GM19099 (cell line): Measurements from ENCODE around the gene C19orf73.
A peak's percentile ranks its signal among the peaks of the same experiment; 100 is the strongest.

Source experiments
- POLR2A ChIP-seq: IDR thresholded peaks from 3 replicates; pipeline ENCODE4 v1.6.1; 2011; ENCODE audit warnings: low read depth; ENCODE audit not compliant: insufficient read length; ENCODE audit errors: extremely low read depth

The C19orf73 gene, protein sequence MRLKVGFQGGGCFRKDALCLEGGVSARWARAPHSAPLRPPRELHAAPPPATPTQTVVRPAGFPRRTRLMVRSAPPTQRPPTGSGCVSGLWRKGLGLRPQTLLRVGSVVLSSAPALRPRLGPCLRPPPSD

DNA sequence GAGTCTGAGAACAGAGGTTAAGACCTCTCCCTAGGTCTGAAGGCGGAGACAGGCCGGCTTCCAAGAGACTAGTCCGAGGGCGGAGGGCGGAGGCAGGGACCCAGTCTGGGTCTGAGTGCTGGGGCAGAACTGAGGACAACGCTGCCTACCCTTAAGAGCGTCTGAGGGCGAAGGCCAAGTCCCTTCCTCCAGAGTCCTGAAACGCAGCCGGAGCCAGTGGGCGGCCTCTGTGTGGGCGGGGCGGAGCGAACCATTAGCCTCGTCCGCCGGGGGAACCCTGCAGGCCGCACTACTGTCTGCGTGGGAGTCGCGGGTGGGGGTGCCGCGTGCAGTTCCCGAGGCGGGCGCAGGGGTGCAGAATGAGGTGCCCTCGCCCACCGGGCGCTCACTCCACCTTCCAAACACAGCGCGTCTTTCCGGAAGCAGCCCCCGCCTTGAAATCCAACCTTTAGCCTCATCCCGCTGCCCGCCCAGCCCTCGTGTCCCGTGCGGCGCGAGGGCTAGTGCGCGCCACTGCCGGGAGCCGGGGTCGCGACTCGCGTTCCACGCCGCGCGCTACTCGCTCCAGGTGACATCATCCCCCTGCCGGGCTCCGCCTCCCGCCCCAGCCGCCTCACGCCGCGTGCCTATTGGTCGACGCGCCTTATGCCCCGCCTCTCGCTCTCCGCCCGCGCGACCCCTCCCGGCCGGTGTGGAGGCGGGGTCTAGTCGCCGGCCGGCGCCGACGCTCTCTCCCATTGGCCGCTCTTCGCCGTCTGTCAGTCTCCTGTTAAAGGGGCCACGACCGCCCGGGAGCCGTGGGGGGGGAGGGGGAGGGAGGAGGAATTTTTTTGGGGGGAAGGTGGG is at the start of gene C19orf73:
C19orf73 (minus strand) TSS at position 579 of the 846 bp plus-strand sequence; CDS start at position 458, 121 bp downstream.
- peak; percentile 73 for TF ChIP-seq POLR2A

DNA sequence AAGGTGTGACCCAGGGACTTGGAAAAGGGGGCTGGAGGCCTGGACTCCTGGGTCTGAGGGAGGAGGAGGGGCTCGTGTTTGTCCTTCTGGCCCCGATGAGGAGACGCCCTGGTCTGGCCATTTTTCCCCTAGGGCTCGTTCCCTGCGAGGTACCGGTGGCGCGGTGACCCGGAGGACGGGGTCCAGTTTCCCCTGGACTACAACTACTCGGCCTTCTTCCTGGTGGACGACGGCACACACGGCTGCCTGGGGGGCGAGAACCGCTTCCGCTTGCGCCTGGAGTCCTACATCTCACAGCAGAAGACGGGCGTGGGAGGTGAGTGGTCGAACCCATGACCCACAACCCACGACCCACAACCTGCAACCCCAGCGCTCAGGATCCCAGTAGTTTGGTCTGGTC is 49.5 kb upstream of the C19orf73 start:
- TF ChIP-seq POLR2A = no peak

DNA sequence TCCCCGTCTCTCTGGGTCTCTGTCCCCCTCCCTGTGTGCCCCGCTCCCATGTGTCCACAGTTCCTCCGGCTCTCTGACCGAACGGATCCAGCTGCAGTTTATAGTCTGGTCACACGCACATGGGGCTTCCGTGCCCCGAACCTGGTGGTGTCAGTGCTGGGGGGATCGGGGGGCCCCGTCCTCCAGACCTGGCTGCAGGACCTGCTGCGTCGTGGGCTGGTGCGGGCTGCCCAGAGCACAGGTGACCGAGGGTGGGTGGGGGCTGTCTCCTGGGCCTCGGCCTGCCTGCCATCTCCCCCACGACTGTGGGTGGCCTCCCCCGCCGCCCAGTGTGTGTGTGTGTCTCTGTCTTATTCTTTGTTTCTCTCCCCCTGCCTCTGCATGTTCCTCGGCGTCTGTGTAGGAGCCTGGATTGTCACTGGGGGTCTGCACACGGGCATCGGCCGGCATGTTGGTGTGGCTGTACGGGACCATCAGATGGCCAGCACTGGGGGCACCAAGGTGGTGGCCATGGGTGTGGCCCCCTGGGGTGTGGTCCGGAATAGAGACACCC is 49.0 kb upstream of the C19orf73 start:
- no peak for TF ChIP-seq POLR2A

DNA sequence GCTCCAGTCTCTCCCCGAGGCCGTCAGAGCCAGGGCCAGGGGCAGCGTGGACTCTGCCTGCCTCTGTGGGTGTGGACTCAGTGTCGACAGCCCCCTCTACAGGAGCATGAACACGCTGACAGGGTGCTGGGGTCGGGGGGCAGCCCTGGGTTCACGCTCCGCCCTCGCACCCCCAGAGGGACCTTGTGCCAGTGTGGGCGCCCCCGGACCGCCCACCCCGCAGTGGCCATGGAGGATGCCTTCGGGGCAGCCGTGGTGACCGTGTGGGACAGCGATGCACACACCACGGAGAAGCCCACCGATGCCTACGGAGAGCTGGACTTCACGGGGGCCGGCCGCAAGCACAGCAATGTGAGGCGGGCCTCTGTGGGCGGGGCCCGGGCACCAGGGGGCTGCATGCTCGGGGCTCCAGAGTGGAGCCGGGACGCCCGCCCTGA is 46.9 kb upstream of the C19orf73 start:
- no peak for TF ChIP-seq POLR2A

DNA sequence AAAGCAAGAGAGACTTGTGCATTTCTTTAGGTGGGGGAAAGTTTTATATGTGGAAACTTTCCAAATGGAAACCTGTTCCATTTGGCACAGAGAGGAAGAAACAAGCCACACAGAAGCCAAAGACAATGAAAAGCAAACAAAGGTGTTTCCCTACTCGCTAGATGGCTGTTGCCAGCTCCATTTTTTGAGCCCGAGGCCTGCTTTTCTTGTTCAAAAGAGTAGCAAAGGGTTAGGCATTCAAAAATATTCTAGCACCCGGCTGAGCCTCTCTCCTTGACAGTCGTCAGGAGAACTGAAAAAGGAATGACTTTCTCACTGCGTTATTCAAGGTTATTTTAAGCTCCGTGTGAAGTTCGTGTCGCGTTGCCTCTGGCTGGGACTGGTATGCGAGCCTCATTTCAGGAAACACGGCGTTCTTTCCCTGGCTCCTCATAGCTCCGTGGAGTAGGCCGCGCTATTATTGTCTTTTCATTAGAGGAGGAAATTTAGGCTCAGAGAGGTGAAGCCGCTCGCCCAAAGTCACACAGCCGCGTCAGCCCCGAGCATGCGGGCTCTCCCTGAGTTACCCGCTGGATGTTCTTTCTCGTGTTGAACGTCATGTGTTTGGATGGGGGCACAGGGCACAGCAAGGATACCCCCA is 46.3 kb upstream of the C19orf73 start:
- no peak for TF ChIP-seq POLR2A

DNA sequence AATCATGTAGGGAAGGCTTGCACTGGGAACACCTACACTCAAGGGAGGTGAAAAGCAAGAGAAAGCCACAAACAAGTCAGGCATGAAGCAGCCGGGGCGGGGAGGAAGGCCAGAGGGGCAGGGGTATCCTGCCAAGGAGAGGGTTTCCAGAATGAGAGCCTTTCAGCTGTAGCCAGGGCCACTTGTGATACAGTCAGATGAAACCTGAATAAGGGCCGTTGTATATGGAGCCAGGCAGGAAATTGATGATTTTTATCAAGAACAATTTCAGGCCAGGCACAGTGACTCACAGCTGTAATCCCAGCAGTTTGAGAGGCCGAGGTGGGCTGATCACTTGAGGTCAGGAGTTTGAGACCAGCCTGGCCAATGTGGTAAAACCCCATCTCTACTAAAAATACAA is 43.0 kb upstream of the C19orf73 start:
- no peak for TF ChIP-seq POLR2A

DNA sequence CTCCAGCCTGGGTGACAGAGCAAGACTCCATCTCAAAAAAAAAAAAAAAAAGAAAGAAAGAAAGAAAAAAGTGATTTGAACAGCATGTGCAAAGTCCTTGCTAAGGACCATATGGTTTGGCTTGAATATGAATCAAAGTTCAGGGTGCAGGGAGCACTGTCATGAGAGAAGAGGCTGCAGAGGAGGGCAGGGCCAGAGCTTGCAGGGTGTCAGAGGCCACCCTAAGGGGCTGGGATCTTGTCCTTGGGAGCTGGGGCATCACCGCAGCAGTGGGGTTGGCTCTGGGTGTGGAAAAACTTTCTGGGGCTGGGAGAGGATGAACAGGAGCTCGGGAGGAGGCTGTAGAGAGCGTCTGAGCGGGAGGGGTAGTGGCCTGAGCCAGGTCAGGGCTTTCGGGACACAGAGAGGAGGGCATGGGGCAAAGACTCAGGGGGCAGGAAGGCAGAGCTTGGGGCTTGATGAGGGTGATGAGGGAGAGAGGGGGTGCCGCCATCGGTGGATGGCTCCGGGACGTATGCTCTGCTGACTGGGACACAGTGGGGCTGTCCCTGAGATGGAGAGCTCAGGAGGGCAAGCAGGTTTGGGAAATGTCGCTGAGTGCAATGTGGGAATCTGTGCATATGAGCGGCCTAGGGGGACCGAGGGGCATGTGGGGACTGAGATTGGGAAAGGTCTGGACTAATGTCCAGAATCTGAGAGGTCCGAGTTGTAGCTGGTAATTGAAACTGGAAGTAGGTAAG is 41.7 kb upstream of the C19orf73 start:
- TF ChIP-seq POLR2A = no peak

DNA sequence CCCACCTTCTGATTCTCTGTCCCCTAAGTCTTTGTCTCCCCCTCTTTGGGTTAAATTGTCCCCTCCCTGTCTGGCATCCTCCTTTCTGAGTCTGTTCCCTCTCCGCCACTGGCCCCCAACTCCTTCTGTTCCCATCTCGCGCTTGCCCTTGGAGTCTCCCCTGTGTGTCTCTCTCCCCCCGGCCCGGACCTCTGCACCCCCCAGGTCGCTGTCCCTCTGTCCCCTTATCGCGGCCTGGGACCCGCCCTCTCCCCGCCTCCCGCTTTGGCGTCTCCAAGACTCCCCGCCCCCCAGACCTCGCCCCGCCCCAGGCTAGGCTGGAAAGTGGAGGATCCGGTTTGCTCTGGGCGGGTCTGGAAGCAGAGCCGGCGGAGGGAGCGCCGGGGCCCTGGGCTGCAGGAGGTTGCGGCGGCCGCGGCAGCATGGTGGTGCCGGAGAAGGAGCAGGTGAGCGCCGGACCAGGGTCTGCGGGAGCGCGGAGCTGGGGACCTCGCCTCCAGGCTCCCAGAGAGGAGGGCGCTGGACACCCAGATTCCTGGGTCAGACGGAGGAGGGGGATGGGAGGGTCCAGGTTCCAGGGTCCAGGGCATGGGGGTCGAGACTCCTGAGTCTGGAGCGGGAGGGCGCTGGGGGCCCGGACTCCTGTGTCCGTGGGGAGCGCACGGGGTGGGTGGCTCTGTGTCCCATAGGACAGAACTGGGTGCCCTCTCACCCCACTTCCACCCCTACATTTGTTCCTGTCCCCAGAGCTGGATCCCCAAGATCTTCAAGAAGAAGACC is 38.7 kb upstream of the C19orf73 start, which contains the start of gene TRPM4:
TRPM4 (plus strand) TSS at position 348 of the 780 bp plus-strand sequence; CDS start at position 423, 75 bp downstream.
- TF ChIP-seq POLR2A = no peak

DNA sequence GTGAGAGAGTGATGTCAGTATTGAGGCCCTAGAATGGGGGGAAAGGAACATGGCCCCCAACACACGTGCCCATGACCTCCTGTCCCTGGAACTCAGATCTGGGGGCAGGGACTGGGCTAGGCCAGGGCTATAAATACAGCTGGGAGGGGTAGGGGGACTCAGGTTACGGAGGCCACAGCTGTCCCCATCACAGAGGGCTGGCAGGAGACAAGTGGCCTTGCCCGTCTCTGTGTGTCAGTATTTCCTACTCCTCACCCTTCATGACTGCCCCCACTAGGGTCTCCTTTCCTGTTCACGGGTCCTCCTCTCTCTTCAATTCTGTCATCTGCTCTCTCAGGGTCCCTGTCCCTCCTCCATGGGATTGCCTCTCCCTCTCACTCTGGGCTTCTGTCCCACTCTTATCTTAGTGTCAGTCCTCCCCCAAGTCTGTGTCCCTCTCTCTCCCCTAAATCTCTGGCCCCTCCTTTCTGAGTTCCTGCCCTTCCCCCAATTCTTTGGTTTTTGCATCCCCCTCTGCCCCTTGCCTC is 36.9 kb upstream of the C19orf73 start:
- no peak for TF ChIP-seq POLR2A

DNA sequence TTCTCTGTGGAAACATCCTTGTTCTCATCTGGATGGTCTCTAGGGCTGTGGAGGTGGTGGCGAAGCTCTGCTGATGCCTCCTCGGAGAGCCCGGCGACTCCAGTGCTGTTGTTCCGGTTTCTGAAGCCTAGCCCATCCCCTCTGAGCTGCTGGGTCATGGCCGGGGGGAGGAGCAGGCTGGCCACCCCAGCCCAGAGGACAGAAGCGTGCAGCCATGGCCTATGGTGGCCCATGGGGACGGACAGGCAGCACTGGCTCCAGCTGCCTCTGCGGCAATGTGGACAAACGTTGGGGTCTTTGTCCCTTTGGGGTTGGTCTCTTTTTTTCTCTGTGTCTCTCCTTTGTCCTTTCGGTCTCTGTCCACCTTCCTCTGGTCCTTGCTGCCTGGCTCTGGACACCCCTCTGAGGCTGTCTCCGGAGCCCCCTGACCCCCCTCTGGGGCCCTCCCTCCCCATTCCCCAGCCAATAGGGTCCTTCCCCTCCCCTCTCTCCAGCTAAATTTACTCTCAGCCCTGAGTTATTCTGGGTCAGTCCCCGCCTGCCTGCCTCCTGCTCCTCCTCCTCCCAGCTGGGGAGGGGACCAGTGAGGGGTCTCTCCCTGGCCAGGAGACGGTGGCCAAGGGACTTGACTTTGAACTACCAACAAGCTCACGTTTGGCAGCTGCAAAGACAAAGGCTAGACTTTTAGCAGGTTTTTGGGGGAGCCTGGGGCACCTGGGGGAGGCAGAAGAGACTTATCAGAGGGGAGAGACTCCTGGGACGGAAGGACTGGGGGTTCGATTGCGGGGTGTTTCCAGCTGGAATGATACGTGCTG is 36.3 kb upstream of the C19orf73 start, which contains the start of gene HRC:
HRC (minus strand) TSS at position 392 of the 815 bp plus-strand sequence; CDS start at position 233, 159 bp downstream.
- no peak for TF ChIP-seq POLR2A

DNA sequence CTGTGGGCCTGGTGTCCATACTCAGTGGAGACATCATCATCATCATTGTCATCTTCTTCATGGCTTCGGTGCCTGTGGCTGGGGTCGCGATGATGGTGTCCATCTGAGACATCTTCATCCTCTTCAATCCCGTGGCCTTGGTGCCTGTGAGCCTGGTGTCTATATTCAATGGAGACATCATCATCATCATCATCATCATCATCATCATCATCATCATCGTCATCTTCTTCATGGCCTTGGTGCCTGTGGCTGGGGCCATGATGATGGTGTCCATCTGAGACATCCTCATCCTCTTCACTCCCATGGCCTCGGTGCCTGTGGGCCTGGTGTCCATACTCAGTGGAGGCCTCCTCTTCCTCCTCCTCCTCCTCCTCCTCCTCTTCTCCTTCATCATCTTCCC is 35.3 kb upstream of the C19orf73 start:
- no peak for TF ChIP-seq POLR2A

DNA sequence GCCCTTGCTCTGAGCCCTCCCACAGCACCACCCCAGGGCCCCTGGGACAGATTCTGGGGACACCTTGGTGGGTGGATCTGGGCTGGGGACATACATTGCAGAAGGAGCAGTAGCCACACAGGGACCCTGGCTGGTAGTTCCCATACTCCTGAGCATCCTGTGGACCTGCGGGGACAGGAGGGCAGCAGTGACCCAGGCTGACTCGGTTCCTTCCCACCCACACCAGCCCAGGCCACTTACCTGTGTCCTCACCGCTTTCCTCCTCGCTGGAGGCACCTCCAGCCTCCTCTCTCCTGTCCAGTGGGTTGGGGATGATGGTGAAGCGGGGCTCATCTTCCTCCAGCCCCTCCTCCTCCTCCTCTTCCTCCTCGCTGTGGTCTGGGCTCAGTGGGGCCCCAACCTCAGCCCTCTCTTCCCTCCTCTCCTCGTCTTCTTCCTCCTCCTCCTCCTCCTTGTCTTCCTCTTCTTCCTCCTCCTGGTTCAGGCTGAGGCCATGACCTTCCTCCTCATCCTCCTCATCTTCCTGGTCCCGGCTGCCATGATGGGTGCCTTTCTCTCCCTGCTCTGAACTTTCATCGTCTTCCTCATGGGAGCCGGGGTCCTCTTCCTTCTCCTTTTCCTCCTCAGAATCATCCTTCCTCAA is 34.3 kb upstream of the C19orf73 start:
- no peak for TF ChIP-seq POLR2A
